GM06990 (cell line): ENCODE measurements around the gene NPFFR1.

ENCODE experiments used
- DNase-seq: peaks from one replicate; pipeline ENCODE4 v3.0.0-alpha.2; 2011; ENCODE audit not compliant: insufficient read length; ENCODE audit errors: extremely low read depth
- H3K27me3 ChIP-seq: replicated peaks from 2 replicates; pipeline ENCODE4 v1.6.0; 2011; ENCODE audit warnings: low read length; ENCODE audit not compliant: control insufficient read depth, insufficient read depth
- H3K36me3 ChIP-seq: 2 replicates; pipeline ENCODE4 v1.5.1; 2011; ENCODE audit warnings: low read length; ENCODE audit not compliant: control insufficient read depth, insufficient read depth
- H3K4me3 ChIP-seq: replicated peaks from 2 replicates; pipeline ENCODE4 v1.5.1; 2011; ENCODE audit warnings: low read depth, mild to moderate bottlenecking, control low read depth, low read length
- TF ChIP-seq, protein P1 (sequence below): IDR thresholded peaks from 2 replicates; pipeline ENCODE4 v1.5.1; 2011; ENCODE audit warnings: low read length, control low read depth, mild to moderate bottlenecking, inconsistent platforms; ENCODE audit not compliant: insufficient read depth, poor library complexity, severe bottlenecking

Gene NPFFR1

DNA sequence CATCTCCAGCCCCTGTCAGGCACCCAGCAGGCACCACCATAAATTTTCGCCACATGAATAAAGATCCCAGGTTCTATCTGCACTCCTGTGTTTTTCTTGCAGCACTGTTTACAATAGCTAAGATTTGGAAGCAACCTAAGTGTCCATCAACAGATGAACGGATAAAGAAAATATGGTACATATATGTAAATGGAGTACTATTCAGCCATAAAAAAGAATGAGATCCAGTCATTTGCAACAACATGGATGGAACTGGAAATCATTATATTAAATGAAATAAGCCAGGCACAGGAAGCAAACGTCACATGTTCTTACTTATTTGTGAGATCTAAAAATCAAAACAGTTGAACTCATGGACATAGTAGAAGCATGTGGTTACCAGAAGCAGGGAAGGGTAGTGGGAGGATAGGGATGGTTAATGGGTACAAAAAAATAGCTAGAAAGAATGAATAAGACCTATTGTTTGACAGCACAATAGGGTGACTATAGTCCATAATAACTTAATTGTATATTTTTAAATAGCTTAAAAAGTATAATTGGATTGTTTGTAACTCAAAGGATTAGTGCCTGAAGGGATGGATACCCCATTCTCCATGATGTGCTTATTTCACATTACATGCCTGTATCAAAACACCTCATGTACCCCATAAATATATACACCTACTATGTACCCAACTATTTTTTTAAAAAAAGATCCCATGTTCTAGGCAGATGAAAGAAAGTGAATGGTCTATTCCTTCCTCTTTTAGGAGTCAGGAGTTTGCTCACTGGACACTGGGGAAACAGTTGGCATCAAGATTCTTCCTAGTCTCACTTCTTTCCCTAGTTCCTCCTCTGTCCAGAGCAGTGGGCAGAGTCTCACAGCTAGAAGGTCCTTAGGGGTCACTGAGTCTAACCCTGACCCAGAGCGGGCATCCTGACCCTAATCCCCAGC, 1.0 kb upstream of the NPFFR1 start:
- peaks cover 3% of the 10 kb centered on the region for H3K27me3 ChIP-seq
- H3K36me3 ChIP-seq = no peaks in the 10 kb centered on the region
- no peak overlapping the region for H3K4me3 ChIP-seq
- no peak for DNase-seq
- TF ChIP-seq, protein P1, sequence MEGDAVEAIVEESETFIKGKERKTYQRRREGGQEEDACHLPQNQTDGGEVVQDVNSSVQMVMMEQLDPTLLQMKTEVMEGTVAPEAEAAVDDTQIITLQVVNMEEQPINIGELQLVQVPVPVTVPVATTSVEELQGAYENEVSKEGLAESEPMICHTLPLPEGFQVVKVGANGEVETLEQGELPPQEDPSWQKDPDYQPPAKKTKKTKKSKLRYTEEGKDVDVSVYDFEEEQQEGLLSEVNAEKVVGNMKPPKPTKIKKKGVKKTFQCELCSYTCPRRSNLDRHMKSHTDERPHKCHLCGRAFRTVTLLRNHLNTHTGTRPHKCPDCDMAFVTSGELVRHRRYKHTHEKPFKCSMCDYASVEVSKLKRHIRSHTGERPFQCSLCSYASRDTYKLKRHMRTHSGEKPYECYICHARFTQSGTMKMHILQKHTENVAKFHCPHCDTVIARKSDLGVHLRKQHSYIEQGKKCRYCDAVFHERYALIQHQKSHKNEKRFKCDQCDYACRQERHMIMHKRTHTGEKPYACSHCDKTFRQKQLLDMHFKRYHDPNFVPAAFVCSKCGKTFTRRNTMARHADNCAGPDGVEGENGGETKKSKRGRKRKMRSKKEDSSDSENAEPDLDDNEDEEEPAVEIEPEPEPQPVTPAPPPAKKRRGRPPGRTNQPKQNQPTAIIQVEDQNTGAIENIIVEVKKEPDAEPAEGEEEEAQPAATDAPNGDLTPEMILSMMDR = no peak

- no peak for DNase-seq
- TF ChIP-seq, protein P1 = no peak
- peaks cover 3% of the 10 kb centered on the region for H3K27me3 ChIP-seq
These were observed 746 bp downstream of the NPFFR1 start for GRCh38 chr10:70283071-70283444.

GRCh38 chr10:70281609-70282008, 2.2 kb downstream of the NPFFR1 start:
- Histone ChIP-seq H3K27me3 (peaks cover 3% of the 10 kb centered on the region), H3K36me3 (no peaks in the 10 kb centered on the region), H3K4me3 (no peak overlapping the region)
- DNase-seq = no peak
- TF ChIP-seq, protein P1 = no peak

More at GRCh38 chr10:70283071-70283444, 746 bp downstream of the NPFFR1 start:
- Histone ChIP-seq H3K4me3 (no peak overlapping the region), H3K36me3 (no peaks in the 10 kb centered on the region)

DNA sequence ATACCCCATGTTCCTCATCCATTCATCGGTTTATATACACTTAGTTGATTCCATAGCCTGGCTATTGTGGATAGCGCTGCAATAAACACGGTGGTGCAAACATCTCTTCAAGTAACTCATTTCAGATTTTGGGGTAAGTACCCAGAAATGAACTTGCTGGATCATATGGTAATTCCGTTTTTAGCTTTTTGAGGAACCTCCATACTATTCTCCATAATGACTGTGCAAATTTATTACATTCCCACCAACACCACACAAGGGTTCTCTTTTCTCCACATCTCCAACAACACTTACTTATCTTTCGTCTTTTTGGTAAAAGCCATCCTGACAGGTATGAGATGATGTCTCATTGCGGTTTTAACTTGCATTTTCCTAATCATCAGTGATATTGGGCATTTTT, 3.7 kb downstream of the NPFFR1 start:
- Histone ChIP-seq H3K27me3 (peaks cover 3% of the 10 kb centered on the region), H3K4me3 (no peak overlapping the region), H3K36me3 (no peaks in the 10 kb centered on the region)
- DNase-seq = no peak
- TF ChIP-seq, protein P1 = no peak

DNA sequence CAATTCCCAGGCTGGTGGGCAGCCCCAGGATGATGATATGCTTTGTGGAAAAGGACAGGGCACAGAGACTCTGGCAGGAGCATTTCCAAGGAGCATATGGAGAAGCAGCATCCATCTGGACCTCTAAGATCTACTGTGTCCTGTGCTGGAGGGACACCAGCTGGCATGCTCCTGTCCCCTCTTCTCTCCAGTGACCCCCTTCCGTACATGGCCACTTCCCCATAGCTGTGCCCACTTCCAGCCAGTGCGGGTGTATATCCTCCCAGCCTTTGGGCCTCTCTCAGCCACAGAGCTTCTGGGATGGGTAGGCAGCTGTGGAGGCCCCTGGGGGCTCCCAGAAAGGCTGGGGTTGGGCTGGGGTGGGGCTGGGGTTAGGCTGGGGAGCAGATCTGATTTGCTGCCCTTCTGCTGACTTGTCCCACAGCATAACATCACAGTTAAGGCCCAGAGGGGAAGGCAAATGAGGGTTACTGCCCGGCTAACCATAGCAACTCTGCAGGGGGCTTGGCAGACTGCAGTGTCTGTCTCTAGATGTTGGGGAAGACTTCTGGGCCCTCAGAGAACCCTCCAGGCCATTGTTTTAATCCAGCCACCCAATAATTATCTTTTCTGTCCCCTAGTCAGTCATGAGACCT, 6.3 kb downstream of the NPFFR1 start:
- Histone ChIP-seq H3K27me3 (peaks cover 1% of the 10 kb centered on the region; the same call in 1 of the 2 replicates), H3K4me3 (no peak overlapping the region), H3K36me3 (no peaks in the 10 kb centered on the region)
- no peak for DNase-seq
- TF ChIP-seq, protein P1 = no peak
